GM18511 (cell line): Measurements from ENCODE around the gene CFAP251.
"Not testable (repeated sequence)": the region's sequence is repeated elsewhere in the genome, so short reads cannot be mapped to it uniquely, and the experiment has no call there.

Source experiments
- ATAC-seq: cut with Tn5 transposase; IDR thresholded peaks from one replicate; pipeline ENCODE4 v1.9.1; 2021; ENCODE audit warnings: mild to moderate bottlenecking, moderate library complexity; ENCODE audit not compliant: unreplicated experiment

Gene CFAP251, protein sequence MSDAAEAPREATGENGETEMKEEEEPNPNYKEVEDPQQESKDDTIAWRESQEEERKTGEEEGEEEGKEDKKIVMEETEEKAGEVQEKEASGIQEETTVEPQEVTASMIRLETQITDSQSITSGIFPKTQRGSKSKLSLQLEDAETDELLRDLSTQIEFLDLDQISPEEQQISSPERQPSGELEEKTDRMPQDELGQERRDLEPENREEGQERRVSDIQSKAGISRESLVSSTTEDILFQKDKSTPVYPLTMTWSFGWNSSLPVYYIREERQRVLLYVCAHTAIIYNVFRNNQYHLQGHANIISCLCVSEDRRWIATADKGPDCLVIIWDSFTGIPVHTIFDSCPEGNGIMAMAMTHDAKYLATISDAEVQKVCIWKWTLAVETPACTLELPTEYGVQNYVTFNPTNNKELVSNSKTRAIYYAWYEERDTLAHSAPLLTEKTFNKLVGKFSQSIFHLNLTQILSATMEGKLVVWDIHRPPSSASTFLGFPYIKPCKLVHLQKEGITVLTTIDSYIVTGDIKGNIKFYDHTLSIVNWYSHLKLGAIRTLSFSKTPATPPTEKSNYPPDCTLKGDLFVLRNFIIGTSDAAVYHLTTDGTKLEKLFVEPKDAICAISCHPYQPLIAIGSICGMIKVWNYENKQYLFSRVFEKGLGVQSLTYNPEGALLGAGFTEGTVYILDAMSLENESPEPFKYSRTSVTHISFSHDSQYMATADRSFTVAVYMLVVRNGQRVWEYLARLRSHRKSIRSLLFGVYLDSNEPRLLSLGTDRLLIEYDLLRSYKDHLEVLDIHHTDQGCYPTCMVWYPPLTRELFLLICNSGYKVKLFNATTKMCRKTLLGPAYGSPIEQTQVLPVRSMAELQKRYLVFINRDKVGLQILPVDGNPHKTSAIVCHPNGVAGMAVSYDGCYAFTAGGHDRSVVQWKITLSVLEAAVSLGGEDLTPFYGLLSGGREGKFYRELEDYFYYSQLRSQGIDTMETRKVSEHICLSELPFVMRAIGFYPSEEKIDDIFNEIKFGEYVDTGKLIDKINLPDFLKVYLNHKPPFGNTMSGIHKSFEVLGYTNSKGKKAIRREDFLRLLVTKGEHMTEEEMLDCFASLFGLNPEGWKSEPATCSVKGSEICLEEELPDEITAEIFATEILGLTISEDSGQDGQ

DNA sequence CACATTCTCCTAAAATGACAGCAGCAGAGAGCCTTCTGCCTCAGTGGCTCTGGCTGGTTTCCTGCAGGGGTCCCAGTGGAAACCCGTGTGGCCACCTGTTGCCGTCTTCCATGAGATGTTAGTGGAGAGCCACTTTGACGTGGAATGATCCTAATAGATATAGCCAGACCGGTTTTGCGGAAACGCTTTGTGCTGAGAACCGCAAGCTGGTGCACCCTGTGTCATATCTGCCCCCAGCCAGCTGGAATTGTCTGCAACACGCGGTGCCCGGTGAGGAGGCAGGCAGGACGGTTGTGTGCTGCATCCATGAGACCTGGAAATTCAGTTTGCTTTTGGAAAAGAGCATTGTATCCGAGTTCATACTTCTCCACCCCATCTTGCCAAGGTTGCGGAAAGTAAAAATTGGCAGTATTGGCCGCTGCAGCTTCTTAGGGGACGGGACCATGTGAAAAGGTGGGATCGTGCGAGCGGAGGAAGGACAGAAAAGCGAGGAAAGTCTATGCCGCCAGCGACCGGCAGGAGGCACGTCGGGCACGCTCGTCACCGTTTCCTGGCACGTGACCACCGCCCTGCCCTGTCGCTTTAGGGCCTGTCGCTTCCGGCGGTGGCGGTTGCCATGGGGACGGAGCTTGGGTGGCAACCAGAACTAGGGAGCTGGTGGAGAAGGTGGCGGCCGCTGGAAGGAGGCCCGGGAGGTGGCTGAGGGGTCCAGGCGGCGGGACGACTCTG, at the start of gene CFAP251:
CFAP251 (plus strand) TSS at position 643 of the 729 bp plus-strand sequence. CDS start 2,714 bp downstream, outside the sequence.
- ATAC-seq: peak; percentile 90

DNA sequence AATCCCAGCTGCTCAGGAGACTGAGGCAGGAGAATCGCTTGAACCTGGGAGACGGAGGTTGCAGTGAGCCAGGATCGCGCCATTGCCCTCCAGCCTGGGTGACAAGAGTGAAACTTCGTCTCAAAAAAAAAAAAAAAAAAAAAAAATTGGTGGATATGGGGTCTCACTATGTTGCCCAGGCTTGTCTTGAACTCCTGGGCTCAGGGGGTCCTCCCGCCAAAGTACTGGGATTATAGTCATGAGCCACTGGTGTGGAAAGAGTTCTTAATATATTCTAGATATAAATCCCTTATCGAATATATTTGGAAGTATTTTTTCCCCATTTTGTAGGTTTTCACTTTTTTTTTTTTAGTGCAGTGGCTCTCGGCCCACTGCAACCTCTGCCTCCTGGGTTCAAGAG, 49.2 kb upstream of the CFAP251 start:
- ATAC-seq: not testable (repeated sequence)

DNA sequence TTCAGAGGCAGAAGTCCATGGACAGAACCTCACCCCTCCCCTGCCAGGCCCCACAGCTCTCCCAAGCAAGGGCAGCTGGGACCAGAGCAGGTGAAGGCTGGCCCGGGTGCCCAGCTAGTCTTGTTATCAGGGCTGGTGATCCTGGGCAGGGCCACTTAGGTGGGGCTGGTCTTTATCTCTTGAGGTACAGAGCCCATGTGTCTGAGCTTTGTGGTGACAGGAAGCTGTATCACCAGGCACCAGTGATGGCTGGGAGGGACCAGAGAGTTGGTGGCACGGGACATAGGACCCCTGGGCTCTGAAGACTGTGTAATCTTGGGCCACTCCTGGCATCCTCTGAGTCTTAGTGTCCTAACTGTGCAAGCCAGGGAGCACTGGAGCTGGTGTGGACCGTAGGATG, 46.9 kb upstream of the CFAP251 start:
- no peak for ATAC-seq

DNA sequence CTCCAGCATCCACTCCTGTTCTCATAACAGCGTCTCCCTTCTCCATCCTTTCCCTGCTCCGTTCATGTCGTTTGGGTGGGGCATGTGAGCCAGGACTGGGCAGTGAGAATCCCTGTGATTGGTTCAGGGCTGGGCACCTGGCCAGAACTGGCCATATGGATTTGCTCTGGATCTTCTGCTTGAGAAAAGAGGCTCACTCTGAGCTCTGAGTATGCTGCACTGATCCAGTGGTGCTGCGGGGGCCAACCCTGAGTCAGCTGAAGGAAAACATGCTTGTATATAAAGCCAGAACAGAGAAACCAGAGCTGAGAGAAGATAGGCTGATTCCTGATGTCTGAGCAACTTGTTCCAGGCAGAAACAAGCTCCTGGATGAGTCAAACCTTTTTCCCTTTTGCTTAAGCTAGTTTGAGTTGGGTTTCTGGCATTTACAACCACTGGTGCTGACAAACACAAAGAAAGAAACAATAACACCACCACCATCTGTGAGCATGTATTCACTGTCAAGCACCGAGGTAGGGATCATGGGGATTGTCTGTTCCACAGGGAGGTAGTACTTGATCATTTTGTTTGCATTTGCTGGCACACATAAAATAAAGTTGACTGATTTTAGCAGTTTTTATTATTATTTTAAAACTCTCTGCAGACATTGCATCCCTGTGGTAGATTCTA, 45.7 kb upstream of the CFAP251 start:
- ATAC-seq: no peak

DNA sequence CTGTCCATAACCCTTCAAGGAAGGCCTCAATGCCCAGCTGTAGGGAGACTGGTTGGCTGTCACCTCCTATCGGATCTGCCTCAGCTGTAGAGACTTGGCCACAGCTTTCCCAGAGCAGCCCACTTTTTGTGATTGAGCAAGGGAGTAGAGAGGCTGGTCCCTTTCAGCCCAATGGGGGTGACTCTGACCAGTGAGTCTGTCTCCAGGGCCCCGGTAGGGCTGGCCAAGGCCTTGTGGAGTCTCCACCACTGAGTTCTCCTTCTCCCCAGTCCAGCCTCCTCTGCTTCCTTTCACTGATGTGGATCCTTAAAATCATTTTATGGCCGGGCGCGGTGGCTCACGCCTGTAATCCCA, 45.2 kb upstream of the CFAP251 start:
- no peak for ATAC-seq

DNA sequence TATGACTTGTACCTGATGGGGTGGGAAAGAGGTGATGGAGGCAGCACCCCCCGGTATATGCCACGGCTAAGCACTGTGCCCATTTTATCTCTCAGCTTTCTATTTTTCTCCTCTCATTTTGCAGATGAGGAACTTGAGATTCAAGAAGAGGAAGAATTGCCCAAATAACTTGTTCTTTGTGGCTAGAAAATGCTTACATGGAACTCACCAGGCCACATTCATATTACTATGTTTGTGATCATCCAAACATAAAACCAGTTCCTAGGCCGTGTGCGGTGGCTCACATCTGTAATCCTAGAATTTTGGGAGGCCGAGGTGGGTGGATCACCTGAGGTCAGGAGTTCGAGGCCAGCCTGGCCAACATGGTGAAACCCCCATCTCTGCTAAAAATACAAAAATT, 44.3 kb upstream of the CFAP251 start:
- no peak for ATAC-seq

DNA sequence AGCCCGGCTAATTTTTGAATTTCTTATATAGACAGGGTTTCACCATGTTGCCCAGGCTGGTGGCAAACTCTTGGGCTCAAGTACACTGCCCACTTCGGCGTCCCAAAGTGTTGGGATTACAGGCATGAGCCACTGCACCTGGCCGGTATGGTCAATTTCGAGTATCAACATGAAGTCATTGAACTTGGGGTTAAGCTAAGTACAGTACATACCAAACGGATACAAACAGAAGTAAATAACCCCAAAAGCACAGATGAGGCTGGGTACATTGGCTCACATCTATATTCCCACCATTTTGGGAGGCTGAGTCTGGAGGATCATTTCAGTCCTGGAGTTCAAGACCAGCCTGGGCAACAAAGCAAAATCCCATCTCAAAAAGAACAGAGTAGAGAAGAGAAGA, 42.8 kb upstream of the CFAP251 start:
- no peak for ATAC-seq

DNA sequence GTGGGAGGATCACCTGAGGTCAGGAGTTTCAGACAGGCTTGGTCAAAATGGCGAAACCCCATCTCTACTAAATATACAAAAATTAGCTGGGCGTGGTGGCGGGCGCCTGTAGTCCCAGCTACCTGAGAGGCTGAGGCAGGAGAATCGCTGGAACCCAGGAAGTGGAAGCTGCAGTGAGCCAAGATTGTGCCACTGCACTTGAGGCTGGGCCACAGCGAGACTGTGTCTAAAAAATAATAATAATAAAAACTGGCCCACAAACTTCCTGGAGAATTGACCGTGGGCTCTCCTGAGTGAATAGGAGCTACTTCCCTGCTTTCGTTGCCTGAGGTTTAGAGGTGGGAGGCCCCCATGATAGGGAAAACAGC, 42.3 kb upstream of the CFAP251 start:
- ATAC-seq: not testable (repeated sequence)

DNA sequence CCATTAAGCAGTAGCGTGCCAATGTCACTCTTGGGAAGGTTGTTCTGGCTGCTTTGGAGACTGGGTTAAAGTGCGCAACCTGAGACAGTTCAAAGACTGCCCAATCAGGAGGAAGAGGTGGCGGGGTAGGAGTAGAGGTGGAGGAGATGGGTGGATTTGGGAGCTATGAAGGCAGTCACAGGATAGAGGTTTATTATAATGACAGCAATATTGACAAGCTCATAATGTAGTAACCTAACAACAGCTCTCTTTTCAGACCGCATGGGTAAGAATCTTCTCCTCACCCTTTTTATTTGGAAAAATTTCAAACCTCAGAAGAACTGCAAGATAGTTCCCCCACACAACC, 35.1 kb upstream of the CFAP251 start:
- no peak for ATAC-seq

DNA sequence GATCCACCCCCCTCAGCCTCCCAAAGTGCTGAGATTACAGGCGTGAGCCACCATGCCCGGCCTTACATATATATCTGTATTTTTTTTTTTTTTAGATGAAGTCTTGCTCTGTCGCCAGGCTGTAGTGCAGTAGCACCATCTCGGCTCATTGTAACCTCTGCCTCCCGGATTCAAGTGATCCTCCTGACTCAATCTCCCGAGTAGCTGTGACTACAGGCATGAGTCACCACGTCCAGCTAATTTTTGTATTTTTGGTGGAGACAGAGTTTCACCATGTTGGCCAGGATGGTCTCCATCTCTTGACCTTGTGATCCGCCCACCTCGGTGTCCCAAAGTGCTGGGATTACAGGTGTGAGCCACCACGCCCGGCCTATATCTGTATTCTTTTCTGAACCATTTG, 33.3 kb upstream of the CFAP251 start:
- ATAC-seq: not testable (repeated sequence)

DNA sequence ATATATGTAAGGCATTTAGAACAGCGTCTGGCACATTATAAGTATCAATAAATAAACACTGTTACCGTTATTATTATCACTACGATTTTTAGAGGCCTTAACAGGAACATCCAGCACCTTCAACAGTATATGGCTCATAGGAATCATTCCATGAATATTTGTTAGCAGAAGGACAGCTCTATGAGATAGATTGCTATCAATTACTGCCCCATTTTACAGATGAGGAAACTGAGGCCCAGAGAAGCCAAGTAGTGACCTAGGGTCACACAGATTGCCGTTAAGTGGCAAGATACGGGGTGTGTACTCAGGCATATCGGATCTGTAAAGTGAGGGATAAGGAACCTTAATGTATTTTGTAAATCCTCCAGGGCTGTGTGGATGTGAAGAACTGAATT, 30.3 kb upstream of the CFAP251 start:
- no peak for ATAC-seq

DNA sequence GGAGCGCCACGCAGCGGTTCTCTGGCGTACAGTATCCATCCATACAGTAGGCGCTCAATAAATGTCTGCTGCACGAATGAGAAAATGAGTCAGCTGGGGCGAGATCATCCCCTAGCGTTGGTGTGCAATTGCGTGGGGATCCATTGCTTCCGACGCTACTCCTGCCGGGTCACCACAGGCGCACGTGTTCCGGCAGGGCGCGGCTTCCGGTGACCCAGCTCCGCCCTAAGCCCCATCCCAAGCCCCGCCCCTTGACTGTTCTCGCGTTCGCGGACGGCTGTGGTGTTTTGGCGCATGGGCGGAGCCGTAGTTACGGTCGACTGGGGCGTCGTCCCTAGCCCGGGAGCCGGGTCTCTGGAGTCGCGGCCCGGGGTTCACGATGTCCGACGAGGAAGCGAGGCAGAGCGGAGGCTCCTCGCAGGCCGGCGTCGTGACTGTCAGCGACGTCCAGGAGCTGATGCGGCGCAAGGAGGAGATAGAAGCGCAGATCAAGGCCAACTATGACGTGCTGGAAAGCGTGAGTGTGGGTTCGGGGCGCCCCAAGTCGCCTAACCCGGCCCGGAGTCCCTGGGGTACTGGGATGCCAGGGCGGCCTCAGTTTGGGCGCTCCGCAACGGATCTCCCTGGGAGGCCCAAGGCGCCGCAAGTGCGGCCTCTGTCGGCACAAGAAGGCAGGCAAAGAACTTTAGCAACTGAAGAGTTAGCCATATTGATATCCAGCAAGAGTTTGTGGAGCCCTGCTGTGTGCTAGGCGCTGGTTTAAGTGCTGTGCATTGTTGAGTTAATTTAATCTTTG, 29.7 kb upstream of the CFAP251 start, which contains the start of gene PSMD9:
PSMD9 (plus strand) TSS at position 313 of the 796 bp plus-strand sequence; CDS start at position 380, 67 bp downstream.
- ATAC-seq: peak; percentile 95

DNA sequence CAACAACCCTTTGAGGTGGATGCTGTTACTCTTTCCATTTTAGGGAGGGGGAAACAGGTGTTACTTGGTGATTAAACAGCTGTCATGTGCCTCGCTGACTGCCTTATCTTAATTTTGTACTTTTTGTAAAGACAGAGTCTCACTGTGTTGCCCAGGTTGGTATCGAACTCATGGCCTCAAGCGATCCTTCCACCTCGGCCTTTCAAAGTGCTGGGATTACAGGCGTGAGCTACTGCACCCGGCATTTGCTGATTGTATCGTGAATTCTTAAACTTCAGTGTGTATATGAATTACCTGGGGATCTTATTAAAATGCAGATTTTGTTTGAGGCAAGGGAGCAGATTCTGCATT, 29.1 kb upstream of the CFAP251 start:
- ATAC-seq: no peak

DNA sequence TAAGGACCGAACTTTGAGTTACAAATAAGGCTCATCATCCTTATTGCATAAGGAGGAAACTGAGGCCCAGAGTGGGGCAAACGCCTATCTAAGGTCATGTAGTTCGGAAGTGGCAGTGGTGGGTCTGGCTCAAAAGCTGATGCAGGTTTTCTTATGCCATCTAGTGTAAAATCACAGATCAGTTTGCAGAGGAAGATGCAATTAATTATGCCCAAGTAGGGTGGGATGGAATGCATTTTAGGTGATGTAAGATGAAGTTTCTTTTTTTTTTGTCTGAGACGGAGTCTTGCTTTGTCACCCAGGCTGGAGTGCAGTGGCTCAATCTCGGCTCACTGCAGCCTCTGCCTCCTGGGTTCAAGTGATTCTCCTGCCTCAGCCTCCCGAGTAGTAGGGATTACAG, 28.7 kb upstream of the CFAP251 start:
- not testable (repeated sequence) for ATAC-seq

DNA sequence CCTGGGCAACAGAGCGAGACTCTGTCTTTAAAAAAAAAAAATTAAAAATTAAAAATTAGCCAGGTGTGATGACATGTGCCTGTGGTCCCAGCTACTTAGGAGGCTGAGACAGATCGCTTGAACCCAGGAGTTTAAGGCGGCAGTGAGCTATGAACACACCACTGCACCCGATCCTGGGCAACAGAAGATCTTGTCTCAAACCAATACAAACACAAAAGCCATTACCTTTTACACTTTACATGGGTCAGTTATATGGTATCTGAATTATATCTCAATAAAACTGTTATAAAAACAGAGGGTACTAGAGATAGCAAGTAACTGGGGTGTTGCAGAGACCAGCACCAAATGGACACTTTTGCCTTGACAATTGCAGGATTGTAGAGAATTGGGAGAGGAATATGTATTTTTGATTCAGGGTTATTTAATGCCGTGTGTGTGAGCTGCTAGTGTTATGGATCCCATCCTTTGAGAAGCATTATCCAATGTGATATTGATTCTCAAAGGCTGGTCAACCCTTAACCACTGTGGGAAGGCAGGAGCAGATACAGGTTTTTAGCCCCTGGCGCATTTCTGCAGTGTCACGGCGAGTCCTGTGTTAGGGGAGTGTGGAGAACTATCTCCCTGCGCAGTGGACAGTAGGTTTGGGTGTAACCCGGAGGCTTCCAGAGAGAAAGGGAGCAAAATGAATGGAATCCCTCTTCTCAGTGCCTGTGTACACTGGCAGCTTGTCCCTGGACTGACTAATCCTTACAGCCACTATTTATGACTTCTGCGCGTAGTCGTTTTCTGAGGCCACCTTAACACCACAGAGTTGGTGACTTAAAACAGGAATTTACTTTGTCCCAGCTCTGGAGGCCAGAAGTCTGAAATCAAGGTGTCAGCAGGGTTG, 25.5 kb upstream of the CFAP251 start:
- no peak for ATAC-seq

DNA sequence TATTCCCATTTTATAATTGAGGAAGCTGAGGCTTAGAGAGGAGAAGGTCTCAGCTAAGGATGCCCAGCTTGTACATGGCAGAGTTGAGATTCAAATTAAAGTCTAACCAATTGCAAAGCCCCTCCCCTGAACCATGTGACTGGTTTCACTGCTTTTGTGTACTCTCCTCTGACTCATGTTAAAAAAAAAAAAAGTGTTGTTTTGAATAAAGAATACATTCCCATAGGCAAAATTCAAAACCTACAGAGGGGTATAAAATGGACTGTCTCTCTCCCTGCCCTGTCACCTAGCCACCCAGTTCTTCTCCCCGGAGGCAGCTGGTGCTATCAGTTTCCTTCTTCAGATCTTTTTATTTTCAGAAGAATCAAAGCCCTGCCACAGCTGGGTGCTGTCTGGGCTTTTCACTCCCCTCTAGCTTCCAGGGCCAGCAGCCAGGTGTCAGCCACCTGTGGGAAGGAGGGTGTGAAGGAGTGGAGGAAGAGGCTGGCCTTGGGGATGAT, 24.4 kb upstream of the CFAP251 start:
- no peak for ATAC-seq

DNA sequence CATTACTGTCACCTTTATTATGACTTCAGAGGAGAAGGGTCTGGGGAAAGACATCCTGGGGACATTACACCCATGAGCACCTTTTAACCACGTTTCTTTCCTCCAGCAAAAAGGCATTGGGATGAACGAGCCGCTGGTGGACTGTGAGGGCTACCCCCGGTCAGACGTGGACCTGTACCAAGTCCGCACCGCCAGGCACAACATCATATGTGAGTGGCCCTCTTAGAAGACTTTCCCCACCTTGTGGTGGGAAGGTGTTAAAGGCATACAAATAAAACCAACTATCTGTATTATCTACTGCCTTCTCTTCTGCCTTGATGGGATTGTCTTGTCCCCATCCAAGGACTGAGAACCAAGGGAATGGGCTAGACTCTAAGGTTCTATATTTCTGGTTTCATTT, 23.8 kb upstream of the CFAP251 start:
- ATAC-seq: no peak

DNA sequence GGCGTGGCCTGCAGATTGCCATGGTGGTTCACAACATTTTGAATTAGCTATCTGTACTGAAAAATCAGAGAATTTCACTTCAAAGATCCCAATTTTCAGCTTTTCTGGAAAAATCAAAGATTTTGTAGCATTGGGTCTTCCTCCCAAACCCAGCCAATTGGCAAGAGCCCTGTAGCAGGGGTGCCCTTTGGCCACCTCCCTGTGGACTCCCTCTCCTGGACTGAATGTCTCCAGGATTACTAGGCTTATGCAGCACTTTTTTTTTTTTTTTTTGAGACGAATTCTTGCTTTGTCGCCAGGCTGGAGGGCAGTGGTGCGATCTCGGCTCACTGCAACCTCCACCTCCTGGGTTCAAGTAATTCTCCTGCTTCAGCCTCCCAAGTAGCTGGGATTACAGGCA, 20.1 kb upstream of the CFAP251 start:
- no peak for ATAC-seq
